A549 (cell line): ENCODE data around the gene NPAS1. TPM values are rescaled to one million over a fixed set of nuclear protein-coding genes. Genes with fewer than 3 reads are reported as not detected.

Experiments used
- ATAC-seq, 2 experiments: fragments of 200-7000 bp in 1 of 2; fragments of >200 bp in 1 of 2; cut with Nextera tagmentation in 1 of 2; cut with Tn5 transposase in 1 of 2; 3 replicates each; pipeline versions ENCODE4 v1.8.0 to v1.9.1; 2018 to 2020; ENCODE audit warnings: mild to moderate bottlenecking in 1 of 2, moderate library complexity in 1 of 2
- CTCF ChIA-PET: fragments of 300-600 bp; sonication (Branson Sonifier 250); formaldehyde crosslinking; extraction: SDS; loops from one replicate; lab custom pipeline; 2021; ENCODE audit warnings: antibody characterized with exemption, inconsistent platforms; lab: Yijun Ruan, JAX
- POLR2A ChIA-PET: fragments of 350-600 bp; formaldehyde crosslinking; extraction: SDS; loops from one replicate; lab custom pipeline; 2021; ENCODE audit warnings: antibody characterized with exemption, inconsistent platforms; lab: Yijun Ruan, JAX
- DNase-seq, 2 experiments: peaks; one replicate each; pipeline versions ENCODE4 v3.0.0 to v3.0.0-alpha.2; 2011 to 2016; ENCODE audit warnings: low read depth in 1 of 2, low spot score in 1 of 2
- FAIRE-seq: peaks from 2 replicates; lab custom pipeline; 2011; peaks lifted over from hg19 to GRCh38; lab: Jason Lieb, UNC
- H3K27ac ChIP-seq, 2 experiments: fragments of >200 bp; sonication (Bioruptor Twin); formaldehyde crosslinking; 3 replicates each; pipeline ENCODE4 v1.5.1; 2016 to 2017
- H3K4me1 ChIP-seq: fragments of >200 bp; sonication (Bioruptor Twin); formaldehyde crosslinking; 3 replicates; pipeline ENCODE4 v1.6.1; 2016
- H3K4me2 ChIP-seq: fragments of >200 bp; sonication (Bioruptor Twin); formaldehyde crosslinking; 3 replicates; pipeline ENCODE4 v1.6.1; 2016
- H3K4me3 ChIP-seq: fragments of >200 bp; sonication (Bioruptor Twin); formaldehyde crosslinking; 3 replicates; pipeline ENCODE4 v1.5.1; 2016
- H3K9me3 ChIP-seq: fragments of >200 bp; sonication (Bioruptor Twin); formaldehyde crosslinking; 3 replicates; pipeline ENCODE4 v1.6.1; 2016
- BHLHE40 ChIP-seq: IDR thresholded peaks from 2 replicates; pipeline ENCODE4 v1.6.1; 2012; ENCODE audit warnings: low read depth, low read length, inconsistent platforms
- CBX2 ChIP-seq: fragments of 200-600 bp; sonication (generic); IDR thresholded peaks from 2 replicates; pipeline ENCODE4 v1.6.1; 2016; ENCODE audit warnings: low read depth, mild to moderate bottlenecking, borderline replicate concordance
- CBX8 ChIP-seq: fragments of 200-600 bp; sonication (generic); IDR thresholded peaks from 2 replicates; pipeline ENCODE4 v1.6.1; 2016
- CEBPB ChIP-seq, 2 experiments: fragments of >200 bp in 1 of 2; sonication (Bioruptor Twin) in 1 of 2; formaldehyde crosslinking in 1 of 2; IDR thresholded peaks; 2 replicates each; pipeline ENCODE4 v1.6.1; 2012 to 2016
- CHD4 ChIP-seq: fragments of 200-600 bp; sonication (generic); IDR thresholded peaks from 2 replicates; pipeline ENCODE4 v1.6.1; 2016; ENCODE audit warnings: antibody characterized with exemption, mild to moderate bottlenecking, borderline replicate concordance
- E2F6 ChIP-seq: IDR thresholded peaks from 2 replicates; pipeline ENCODE4 v1.6.1; 2012; ENCODE audit warnings: low read depth, borderline replicate concordance
- EHF ChIP-seq: fragments of 250-450 bp; sonication (Bioruptor Pico); IDR thresholded peaks from 2 replicates; pipeline ENCODE4 v1.5.0; 2020; ENCODE audit warnings: mild to moderate bottlenecking
- EHMT2 ChIP-seq: fragments of 200-600 bp; sonication (generic); IDR thresholded peaks from 2 replicates; pipeline ENCODE4 v1.6.1; 2016; ENCODE audit warnings: antibody characterized with exemption, low read depth, mild to moderate bottlenecking, moderate library complexity
- ESRRA ChIP-seq: fragments of 150-350 bp; IDR thresholded peaks from 2 replicates; pipeline ENCODE4 v1.6.1; 2014; ENCODE audit warnings: mild to moderate bottlenecking, low read length, borderline replicate concordance
- HDAC2 ChIP-seq: fragments of 200-600 bp; sonication (generic); IDR thresholded peaks from 2 replicates; pipeline ENCODE4 v1.6.1; 2016
- HEYL ChIP-seq: fragments of 250-450 bp; sonication (Bioruptor Pico); IDR thresholded peaks from 2 replicates; pipeline ENCODE4 v1.8.0; 2021; ENCODE audit warnings: mild to moderate bottlenecking, moderate library complexity
- HMGXB4 ChIP-seq: fragments of 250-450 bp; sonication (Bioruptor Pico); IDR thresholded peaks from 2 replicates; pipeline ENCODE4 v1.5.0; 2021; ENCODE audit warnings: mild to moderate bottlenecking, moderate library complexity, borderline replicate concordance
- MYC ChIP-seq: IDR thresholded peaks from 2 replicates; pipeline ENCODE4 v1.6.1; 2012; ENCODE audit warnings: mild to moderate bottlenecking, inconsistent platforms, low read length, improper control_type of control experiment, borderline replicate concordance
- NR3C1 ChIP-seq: fragments of >200 bp; sonication (Bioruptor Twin); formaldehyde crosslinking; IDR thresholded peaks from 3 replicates; pipeline ENCODE4 v1.6.1; 2017
- POLR2A ChIP-seq: IDR thresholded peaks from 2 replicates; pipeline ENCODE4 v1.6.1; 2012; ENCODE audit warnings: mild to moderate bottlenecking, low read length
- RAD21 ChIP-seq, 2 experiments: fragments of >200 bp in 1 of 2; sonication (Bioruptor Twin) in 1 of 2; formaldehyde crosslinking in 1 of 2; IDR thresholded peaks in 1 of 2; conservative IDR thresholded peaks in 1 of 2; 2 replicates in 1 of 2; 3 replicates in 1 of 2; pipeline ENCODE4 v1.6.1; 2012 to 2018; ENCODE audit warnings: inconsistent platforms in 1 of 2
- RARB ChIP-seq: fragments of 250-450 bp; sonication (Bioruptor Pico); IDR thresholded peaks from 2 replicates; pipeline ENCODE4 v1.8.0; 2021; ENCODE audit warnings: mild to moderate bottlenecking, moderate library complexity
- REST ChIP-seq: fragments of 200-600 bp; sonication (generic); IDR thresholded peaks from 2 replicates; pipeline ENCODE4 v1.6.1; 2016; ENCODE audit warnings: antibody characterized with exemption, mild to moderate bottlenecking, moderate library complexity
- RFX5 ChIP-seq: fragments of 450-650 bp; IDR thresholded peaks from 2 replicates; pipeline ENCODE4 v1.7.1; 2014; ENCODE audit warnings: antibody characterized with exemption, mild to moderate bottlenecking, moderate library complexity
- SREBF2 ChIP-seq: fragments of 450-650 bp; IDR thresholded peaks from 2 replicates; pipeline ENCODE4 v1.6.1; 2014; ENCODE audit warnings: mild to moderate bottlenecking, moderate library complexity
- TP53 ChIP-seq: fragments of 250-450 bp; sonication (Bioruptor Pico); IDR thresholded peaks from 2 replicates; pipeline ENCODE4 v1.5.0; 2021; ENCODE audit warnings: mild to moderate bottlenecking, moderate library complexity
- USF2 ChIP-seq: fragments of 450-650 bp; IDR thresholded peaks from 2 replicates; pipeline ENCODE4 v1.6.1; 2014; ENCODE audit warnings: antibody characterized with exemption
- ZFP36 ChIP-seq: fragments of 450-650 bp; IDR thresholded peaks from 2 replicates; pipeline ENCODE4 v1.6.1; 2014; ENCODE audit warnings: borderline replicate concordance; ENCODE audit not compliant: partially characterized antibody
- ZNF302 ChIP-seq: fragments of 250-450 bp; sonication (Bioruptor Pico); IDR thresholded peaks from 2 replicates; pipeline ENCODE4 v1.9.0; 2021; ENCODE audit warnings: inconsistent platforms, mild to moderate bottlenecking, moderate library complexity
- ZSCAN20 ChIP-seq: fragments of 250-450 bp; sonication (Bioruptor Pico); IDR thresholded peaks from 2 replicates; pipeline ENCODE4 v1.8.0; 2022; ENCODE audit warnings: mild to moderate bottlenecking, moderate library complexity
- WGBS: methylation state at CpG from one replicate; pipeline ENCODE4 v1.1.6; 2017; ENCODE audit errors: missing lambda C conversion rate; 5-methylcytosine and 5-hydroxymethylcytosine counted together
- polyA plus RNA-seq, 4 experiments: library from polyadenylated mRNA; depleted of rRNA in 3 of 4; stranded (reverse); fragments of >200 nt; fragmentation: RNase III in 1 of 4; extraction: RNeasy Plus Mini Kit Qiagen cat#74134 plus additional on column Dnase treatment in 1 of 4; gene quantifications; 2 replicates in 3 of 4; 3 replicates in 1 of 4; pipeline ENCODE4 v1.2.3, GENCODE V29; 2011 to 2017

The NPAS1 gene
- polyA plus RNA-seq, 2 of the 4 experiments (the other 2 are of a cell fraction): 1.5 to 2.3 TPM

GRCh38 chr19:46995492-46995891 is 24.1 kb upstream of the NPAS1 start:
- TF ChIP-seq RAD21 (conservative IDR thresholded peaks at IDR 0.05 in 1 of 2, IDR thresholded peaks at IDR 0.05 in 1 of 2) (no peak), ZFP36 (no peak), POLR2A (no peak), TP53 (CRISPR knock-in tag) (no peak), MYC (no peak), ZNF302 (no peak), HMGXB4 (CRISPR knock-in tag) (no peak), USF2 (no peak), CHD4 (no peak), ZSCAN20 (no peak), NR3C1 (no peak), BHLHE40 (no peak), RARB (CRISPR knock-in tag) (no peak), EHMT2 (no peak), HEYL (CRISPR knock-in tag) (no peak), EHF (CRISPR knock-in tag) (no peak), ESRRA (no peak), CBX8 (no peak), E2F6 (no peak)
- WGBS: 94% methylated on average over 7 of the region's 7 CpGs
- H3K4me2 ChIP-seq: no peak overlapping the region
- CTCF ChIA-PET: interaction anchor here (0.7 to 16.0 kb wide), 9 partner anchors 9 to 156 kb away, joined by 3 to 339 read pairs (median 3); no protein-coding TSS in a partner anchor
- POLR2A ChIA-PET: no interaction called here
- H3K4me3 ChIP-seq: no peak overlapping the region
- ATAC-seq: no peak
- no peak for FAIRE-seq
- H3K27ac ChIP-seq: no peak overlapping the region
- peaks cover 9% of the 10 kb centered on the region; the same call in 2 of the 3 replicates for H3K4me1 ChIP-seq
- H3K9me3 ChIP-seq: no peaks in the 10 kb centered on the region
- DNase-seq: no peak

GRCh38 chr19:46998445-46999125 is 21.1 kb upstream of the NPAS1 start:
- Histone ChIP-seq H3K4me2 (no peak overlapping the region), H3K9me3 (no peaks in the 10 kb centered on the region), H3K4me1 (peaks cover 4% of the 10 kb centered on the region; the same call in 1 of the 3 replicates), H3K27ac (no peak overlapping the region), H3K4me3 (no peak overlapping the region)
- ATAC-seq (no peak), DNase-seq (no peak), FAIRE-seq (no peak)
- ChIA-PET CTCF (interaction anchor here (0.8 to 16.0 kb wide), 7 partner anchors 10 to 245 kb away, joined by 3 to 339 read pairs (median 3); no protein-coding TSS in a partner anchor), POLR2A (no interaction called here)
- TF ChIP-seq HDAC2: no peak
- no peak for TF ChIP-seq RFX5
- no peak for TF ChIP-seq USF2
- no peak for TF ChIP-seq POLR2A
- TF ChIP-seq CBX2: no peak
- TF ChIP-seq CEBPB (IDR thresholded peaks at IDR 0.05): no peak
- TF ChIP-seq SREBF2: no peak
- no peak for TF ChIP-seq REST
- WGBS: 94% methylated on average over 22 of the region's 22 CpGs
